ENCODE data around the gene MED15. TPM values are rescaled to one million over a fixed set of nuclear protein-coding genes. Genes with fewer than 3 reads are reported as not detected.
A peak's percentile ranks its signal among the peaks of the same experiment; 100 is the strongest.

The MED15 gene
- total RNA-seq, 1 donor = 44.2 TPM

GRCh38 chr22:20569059-20570058, 61.9 kb downstream of the MED15 start:
- no peak for TF ChIP-seq CTCF (IDR thresholded peaks at IDR 0.05; ENCODE audit: insufficient read depth, low read length)
- no peak overlapping the region for H3K4me3 ChIP-seq (ENCODE audit: low read depth, low read length)
- peak; percentile 95 for DNase-seq (ENCODE audit: low read depth)

- no peak for TF ChIP-seq CTCF (IDR thresholded peaks at IDR 0.05; ENCODE audit: insufficient read depth, low read length)
Observed at GRCh38 chr22:20571078-20571503, 63.7 kb downstream of the MED15 start.

GRCh38 chr22:20571531-20572007, 64.2 kb downstream of the MED15 start:
- peak; percentile 75 for TF ChIP-seq CTCF (IDR thresholded peaks at IDR 0.05; ENCODE audit: insufficient read depth, low read length)
- no peak overlapping the region for H3K4me3 ChIP-seq (ENCODE audit: low read depth, low read length)
- DNase-seq (ENCODE audit: low read depth) = peak; percentile 34

More at GRCh38 chr22:20571078-20571503, 63.7 kb downstream of the MED15 start:
- no peak for DNase-seq (ENCODE audit: low read depth)
- H3K4me3 ChIP-seq (ENCODE audit: low read depth, low read length) = no peak overlapping the region

- no peak for TF ChIP-seq CTCF (IDR thresholded peaks at IDR 0.05; ENCODE audit: insufficient read depth, low read length)
- no peak for DNase-seq (ENCODE audit: low read depth)
- H3K4me3 ChIP-seq (ENCODE audit: low read depth, low read length) = no peak overlapping the region
Observed at GRCh38 chr22:20572132-20572802, 64.9 kb downstream of the MED15 start.

GRCh38 chr22:20573176-20573832, 65.9 kb downstream of the MED15 start:
- TF ChIP-seq CTCF (IDR thresholded peaks at IDR 0.05; ENCODE audit: insufficient read depth, low read length) = no peak
- no peak overlapping the region for H3K4me3 ChIP-seq (ENCODE audit: low read depth, low read length)
- DNase-seq (ENCODE audit: low read depth) = peak; percentile 37

GRCh38 chr22:20573833-20574615, 66.6 kb downstream of the MED15 start:
- TF ChIP-seq CTCF (IDR thresholded peaks at IDR 0.05; ENCODE audit: insufficient read depth, low read length) = no peak
- no peak for DNase-seq (ENCODE audit: low read depth)
- no peak overlapping the region for H3K4me3 ChIP-seq (ENCODE audit: low read depth, low read length)

Measured in fibroblast of the aortic adventitia (primary cell).